ENCODE results near the gene ATF1.
"Not testable (repeated sequence)": the region's sequence is repeated elsewhere in the genome, so short reads cannot be mapped to it uniquely, and the experiment has no call there.

The ATF1 gene

GRCh38 chr12:50855218-50855617 lies 91.3 kb downstream of the ATF1 start:
- not testable (repeated sequence) for H3K4me3 Mint-ChIP-seq, ATAC-seq, H3K4me1 Mint-ChIP-seq, DNase-seq, H3K27ac Mint-ChIP-seq, H3K27me3 Mint-ChIP-seq
- peaks cover 0 to 24% of the 10 kb centered on the region in 2 donors for H3K9me3 Mint-ChIP-seq

GRCh38 chr12:50855679-50856078 lies 91.8 kb downstream of the ATF1 start:
- H3K27me3 Mint-ChIP-seq, H3K4me1 Mint-ChIP-seq, ATAC-seq, H3K4me3 Mint-ChIP-seq, H3K27ac Mint-ChIP-seq, DNase-seq: not testable (repeated sequence)
- H3K9me3 Mint-ChIP-seq, result peaks cover 0 to 24% of the 10 kb centered on the region in 2 donors

DNA sequence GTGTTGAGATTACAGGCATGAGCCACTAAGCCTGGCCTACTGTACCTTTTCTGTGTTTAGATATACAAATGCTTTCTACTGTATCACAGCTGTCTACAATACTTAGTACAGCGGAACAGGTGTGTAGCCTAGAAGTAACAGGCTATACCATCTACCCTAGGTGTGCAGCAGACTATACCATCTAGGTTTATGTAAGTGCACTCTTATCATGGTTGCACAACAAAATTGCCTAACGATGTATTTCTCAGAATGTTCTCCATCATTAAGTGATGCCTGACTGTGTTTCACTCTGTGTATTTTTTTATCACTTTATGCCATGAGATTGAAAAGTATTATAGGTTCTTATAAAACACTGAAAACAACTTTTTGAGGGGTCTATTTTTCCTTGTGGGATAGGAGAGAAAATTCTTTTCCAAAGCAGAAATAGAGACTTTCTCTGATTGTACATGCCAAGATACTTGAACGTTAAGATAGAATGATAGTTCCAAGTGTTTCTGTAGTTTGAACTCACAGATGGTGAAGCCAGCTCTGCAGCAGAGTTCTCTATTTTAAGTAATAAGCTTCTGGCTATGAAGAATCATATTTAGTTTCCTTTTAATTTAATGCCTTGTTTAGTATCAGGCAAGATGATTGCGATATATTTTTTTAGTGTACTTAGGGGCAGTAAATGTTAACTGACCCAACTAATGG lies 95.9 kb downstream of the ATF1 start:
- Mint-ChIP-seq H3K4me3 (no peak overlapping the region), H3K9me3 (peaks cover 0 to 16% of the 10 kb centered on the region in 2 donors), H3K27me3 (no peaks in the 10 kb centered on the region), H3K27ac (no peak overlapping the region), H3K4me1 (no peaks in the 10 kb centered on the region)
- no peak for DNase-seq
- ATAC-seq, result no peak

- Mint-ChIP-seq H3K4me3 (no peak overlapping the region), H3K27me3 (no peaks in the 10 kb centered on the region), H3K27ac (no peak overlapping the region), H3K9me3 (peaks cover 18 to 25% of the 10 kb centered on the region in 2 donors), H3K4me1 (peaks cover 12% of the 10 kb centered on the region)
- DNase-seq, result no peak
- ATAC-seq, result no peak
These were observed 98.4 kb downstream of the ATF1 start for GRCh38 chr12:50862316-50862715.

GRCh38 chr12:50865266-50865665 lies 101.4 kb downstream of the ATF1 start:
- no peak for DNase-seq
- H3K9me3 Mint-ChIP-seq, result peaks cover 36 to 37% of the 10 kb centered on the region in 2 donors
- no peaks in the 10 kb centered on the region for H3K27me3 Mint-ChIP-seq
- H3K4me3 Mint-ChIP-seq, result no peak overlapping the region
- peaks cover 37% of the 10 kb centered on the region for H3K4me1 Mint-ChIP-seq
- ATAC-seq, result no peak
- no peak overlapping the region for H3K27ac Mint-ChIP-seq

DNA sequence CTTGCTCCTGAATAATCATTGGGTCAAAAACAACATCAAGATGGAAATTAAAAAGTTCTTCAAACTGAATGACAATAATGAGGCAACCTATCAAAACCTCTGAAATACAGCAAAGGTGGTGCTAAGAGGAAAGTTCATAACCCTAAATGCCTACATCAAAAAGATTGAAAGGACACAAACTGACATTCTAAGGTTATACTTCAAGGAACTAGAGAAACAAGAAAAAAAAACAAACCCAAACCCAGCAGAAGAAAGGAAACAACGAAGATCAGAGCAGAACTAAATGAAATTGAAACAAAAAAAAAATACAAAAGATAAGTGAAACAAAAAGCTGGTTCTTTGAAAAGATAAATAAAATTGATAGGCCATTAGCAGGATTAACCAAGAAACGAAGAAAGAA lies 105.0 kb downstream of the ATF1 start:
- peaks cover 39% of the 10 kb centered on the region for H3K4me1 Mint-ChIP-seq
- H3K9me3 Mint-ChIP-seq, result peaks cover 36 to 37% of the 10 kb centered on the region in 2 donors
- peak overlapping the region; percentile 12 to 28 for H3K27ac Mint-ChIP-seq
- H3K27me3 Mint-ChIP-seq, ATAC-seq, DNase-seq: not testable (repeated sequence)
- peak overlapping the region; percentile 14 to 34 for H3K4me3 Mint-ChIP-seq
